Thyroid gland (tissue), 4 donors: ENCODE data around the gene GSG1L. TPM values are rescaled to one million over a fixed set of nuclear protein-coding genes. Genes with fewer than 3 reads are reported as not detected.

Source experiments
- DNase-seq, 2 donors: peaks; one replicate each; pipeline ENCODE4 v3.0.0-alpha.2; 2019
- H3K27ac ChIP-seq, 3 donors: fragments of 200-600 bp; sonication (generic); 1 replicate in 2 of 3; 2 replicates in 1 of 3; pipeline ENCODE4 v1.5.1; 2016 to 2019; ENCODE audit warnings: mild to moderate bottlenecking in 1 of 3, moderate library complexity in 1 of 3
- H3K27me3 ChIP-seq: fragments of 200-600 bp; sonication (generic); one replicate; pipeline ENCODE4 v1.5.1; 2019
- H3K36me3 ChIP-seq, 2 donors: fragments of 200-600 bp; sonication (generic); one replicate each; pipeline ENCODE4 v1.5.1; 2016 to 2019
- H3K4me1 ChIP-seq, 2 donors: fragments of 200-600 bp; sonication (generic); one replicate each; pipeline ENCODE4 v1.5.1; 2017 to 2019
- H3K4me3 ChIP-seq, 3 donors: fragments of 200-600 bp; sonication (generic); replicated peaks in 1 of 3; 1 replicate in 2 of 3; 2 replicates in 1 of 3; pipeline ENCODE4 v1.5.1; 2016; ENCODE audit warnings: mild to moderate bottlenecking in 1 of 3
- H3K9me3 ChIP-seq: fragments of 200-600 bp; sonication (generic); one replicate; pipeline ENCODE4 v1.5.1; 2017
- POLR2A ChIP-seq, 2 donors: fragments of 450-650 bp; IDR thresholded peaks; one replicate each; pipeline ENCODE4 v1.6.1; 2017; ENCODE audit warnings: antibody characterized with exemption in 2 of 2, mild to moderate bottlenecking in 2 of 2, moderate library complexity in 1 of 2
- WGBS, 2 donors: methylation state at CpG; one replicate each; pipeline ENCODE4 v1.1.5; 2017; 5-methylcytosine and 5-hydroxymethylcytosine counted together
- intact Hi-C: fragments of 100-400 bp; cut with DNase I; formaldehyde crosslinking; loops from one replicate; pipeline ENCODE4 v1.15.1; 2023
- total RNA-seq, 4 donors: library from RNA; depleted of rRNA; stranded (reverse); fragments of >200 nt; gene quantifications; one replicate each; pipeline ENCODE4 v1.2.3, GENCODE V29; 2016
- TF ChIP-seq, protein P1 (sequence below), 6 experiments: fragments of 200-600 bp in 3 of 6; fragments of 450-650 bp in 3 of 6; sonication (generic) in 3 of 6; IDR thresholded peaks; one replicate each; pipeline ENCODE4 v1.5.1; 2016 to 2019; ENCODE audit warnings: antibody characterized with exemption in 6 of 6, mild to moderate bottlenecking in 2 of 6, inconsistent platforms in 1 of 6, moderate library complexity in 1 of 6

Gene GSG1L
- total RNA-seq, 4 donors from 2014 or later: not detected

DNA sequence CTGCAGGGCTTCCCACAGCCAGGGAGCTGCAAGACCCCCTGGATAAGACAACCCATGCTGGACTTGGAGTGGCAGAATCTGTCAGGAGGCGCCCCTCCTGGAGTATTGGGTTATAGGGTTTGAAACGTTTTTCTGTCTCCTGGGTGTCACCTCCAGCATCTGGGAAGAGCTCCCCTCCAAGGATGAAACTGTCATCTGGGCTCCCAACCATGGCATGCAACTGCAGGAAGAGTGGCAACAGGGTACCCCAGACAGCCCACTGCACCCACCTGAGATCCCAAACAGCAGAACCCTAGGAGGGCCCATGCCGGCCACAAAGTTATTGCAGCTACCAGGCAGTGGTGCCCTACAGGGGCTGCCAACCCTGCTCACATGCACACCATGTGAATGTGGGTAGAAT is 636 bp upstream of the GSG1L start:
- no peaks in the 10 kb centered on the region for H3K27me3 ChIP-seq
- H3K9me3 ChIP-seq: no peaks in the 10 kb centered on the region
- H3K36me3 ChIP-seq: no peaks in the 10 kb centered on the region
- 43% methylated on average over 2 of the region's 3 CpGs; no CpG with 5 or more reads in 1 of the 2 donors for WGBS, 2 donors
- no peak overlapping the region for H3K4me3 ChIP-seq
- DNase-seq: no peak
- no peak overlapping the region for H3K27ac ChIP-seq
- intact Hi-C loops: no loop called here
- TF ChIP-seq, protein P1, sequence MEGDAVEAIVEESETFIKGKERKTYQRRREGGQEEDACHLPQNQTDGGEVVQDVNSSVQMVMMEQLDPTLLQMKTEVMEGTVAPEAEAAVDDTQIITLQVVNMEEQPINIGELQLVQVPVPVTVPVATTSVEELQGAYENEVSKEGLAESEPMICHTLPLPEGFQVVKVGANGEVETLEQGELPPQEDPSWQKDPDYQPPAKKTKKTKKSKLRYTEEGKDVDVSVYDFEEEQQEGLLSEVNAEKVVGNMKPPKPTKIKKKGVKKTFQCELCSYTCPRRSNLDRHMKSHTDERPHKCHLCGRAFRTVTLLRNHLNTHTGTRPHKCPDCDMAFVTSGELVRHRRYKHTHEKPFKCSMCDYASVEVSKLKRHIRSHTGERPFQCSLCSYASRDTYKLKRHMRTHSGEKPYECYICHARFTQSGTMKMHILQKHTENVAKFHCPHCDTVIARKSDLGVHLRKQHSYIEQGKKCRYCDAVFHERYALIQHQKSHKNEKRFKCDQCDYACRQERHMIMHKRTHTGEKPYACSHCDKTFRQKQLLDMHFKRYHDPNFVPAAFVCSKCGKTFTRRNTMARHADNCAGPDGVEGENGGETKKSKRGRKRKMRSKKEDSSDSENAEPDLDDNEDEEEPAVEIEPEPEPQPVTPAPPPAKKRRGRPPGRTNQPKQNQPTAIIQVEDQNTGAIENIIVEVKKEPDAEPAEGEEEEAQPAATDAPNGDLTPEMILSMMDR (IDR thresholded peaks at IDR 0.05): no peak
- TF ChIP-seq POLR2A (IDR thresholded peaks at IDR 0.05): no peak
- peaks cover 0 to 4% of the 10 kb centered on the region in 2 donors for H3K4me1 ChIP-seq

DNA sequence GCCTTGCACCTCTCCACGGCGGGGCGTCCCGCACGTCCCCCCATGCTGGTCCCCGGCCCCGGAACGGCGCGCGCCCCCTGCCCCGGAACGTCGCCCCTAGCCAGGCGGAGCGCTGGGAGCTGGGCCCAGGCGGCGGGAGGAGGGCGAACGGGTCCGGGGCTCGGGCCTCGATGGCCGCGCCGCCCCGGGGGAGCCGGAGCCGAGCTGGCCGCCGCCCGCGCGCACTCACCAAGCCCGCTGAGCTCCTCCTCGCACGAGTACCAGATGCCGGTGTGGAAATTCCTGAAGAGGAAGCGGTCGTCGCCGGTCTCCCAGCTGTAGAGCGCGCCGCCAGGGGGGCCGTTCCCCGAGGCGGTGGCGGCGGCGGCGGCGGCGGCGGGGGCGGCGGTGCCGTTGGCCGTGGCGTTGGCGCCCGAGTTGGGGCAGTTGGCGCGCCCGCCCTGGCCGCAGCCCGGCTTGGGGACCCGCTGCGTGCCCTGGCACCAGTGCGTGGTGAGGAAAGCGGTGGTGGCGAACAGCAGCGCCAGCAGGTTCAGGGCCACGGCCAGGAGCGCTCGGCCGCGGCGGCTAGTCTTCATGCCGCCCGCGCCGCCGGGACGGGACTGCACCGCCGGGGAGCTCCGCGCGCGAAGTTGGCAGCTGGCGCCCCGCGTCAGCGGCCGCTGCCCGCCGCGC is 530 bp downstream of the GSG1L start:
- DNase-seq: peak in 1 of 2 donors; percentile 8
- no peaks in the 10 kb centered on the region for H3K9me3 ChIP-seq
- no peak for TF ChIP-seq POLR2A (IDR thresholded peaks at IDR 0.05)
- 0% methylated on average over 20 of the region's 99 CpGs; no CpG with 5 or more reads in 1 of the 2 donors for WGBS, 2 donors
- peaks cover 0 to 4% of the 10 kb centered on the region in 2 donors for H3K4me1 ChIP-seq
- no peaks in the 10 kb centered on the region for H3K27me3 ChIP-seq
- no peaks in the 10 kb centered on the region for H3K36me3 ChIP-seq
- H3K27ac ChIP-seq: no peak overlapping the region
- intact Hi-C loops: no loop called here
- no peak overlapping the region for H3K4me3 ChIP-seq

- H3K36me3 ChIP-seq: no peaks in the 10 kb centered on the region
- no peaks in the 10 kb centered on the region for H3K9me3 ChIP-seq
- intact Hi-C loops: no loop called here
- peaks cover 0 to 4% of the 10 kb centered on the region in 2 donors for H3K4me1 ChIP-seq
- no peak for TF ChIP-seq POLR2A (IDR thresholded peaks at IDR 0.05)
- TF ChIP-seq, protein P1 (IDR thresholded peaks at IDR 0.05): no peak
- H3K27me3 ChIP-seq: no peaks in the 10 kb centered on the region
- no peak overlapping the region for H3K27ac ChIP-seq
- no peak overlapping the region for H3K4me3 ChIP-seq
- WGBS, 2 donors: 8 to 13% methylated on average over 5 to 23 of the region's 39 CpGs
- no peak for DNase-seq
Observed at GRCh38 chr16:28062261-28062846, 1.2 kb downstream of the GSG1L start.

DNA sequence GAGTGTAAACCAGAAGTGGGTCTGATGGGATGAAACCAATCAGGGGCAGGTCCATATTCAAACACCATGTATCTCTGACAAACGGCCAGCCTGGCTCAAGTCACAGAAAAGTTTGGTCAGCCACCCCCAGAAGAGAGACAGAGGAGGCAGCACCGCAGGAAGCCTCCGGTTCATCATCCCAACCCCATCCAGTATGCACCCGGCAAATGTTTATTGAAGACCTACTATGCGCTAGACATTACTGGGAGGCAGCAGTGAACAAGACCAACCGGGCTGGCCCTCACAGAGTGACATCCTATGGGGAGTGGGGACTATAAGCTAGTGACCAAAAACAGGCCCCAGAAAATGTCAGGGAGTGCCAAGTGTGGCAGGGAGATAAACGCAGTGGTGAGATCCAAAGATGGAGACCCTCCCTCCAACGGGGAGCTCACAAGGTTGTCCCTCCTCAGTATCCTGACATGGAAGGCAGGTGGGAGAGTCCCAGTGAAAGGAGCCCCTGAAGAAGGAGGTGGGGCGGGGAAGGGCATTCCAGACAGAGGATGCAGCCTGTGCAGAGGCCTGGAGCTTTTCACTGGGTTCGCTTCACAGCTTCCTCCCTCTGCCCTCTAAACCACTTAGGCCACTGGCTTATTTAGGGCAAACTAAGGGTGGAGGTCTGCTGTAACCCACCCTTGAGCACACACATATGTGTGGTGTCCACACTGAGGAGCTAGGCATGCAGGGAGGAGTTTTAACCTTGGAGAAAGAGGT is 2.0 kb downstream of the GSG1L start:
- no peaks in the 10 kb centered on the region for H3K27me3 ChIP-seq
- H3K4me1 ChIP-seq: peaks cover 0 to 4% of the 10 kb centered on the region in 2 donors
- no peaks in the 10 kb centered on the region for H3K9me3 ChIP-seq
- no peak overlapping the region for H3K4me3 ChIP-seq
- no peak for DNase-seq
- no peaks in the 10 kb centered on the region for H3K36me3 ChIP-seq
- 79 to 82% methylated on average over 10 of the region's 10 CpGs for WGBS, 2 donors
- no peak overlapping the region for H3K27ac ChIP-seq
- intact Hi-C loops: no loop called here
- no peak for TF ChIP-seq POLR2A (IDR thresholded peaks at IDR 0.05)
- TF ChIP-seq, protein P1 (IDR thresholded peaks at IDR 0.05): no peak

DNA sequence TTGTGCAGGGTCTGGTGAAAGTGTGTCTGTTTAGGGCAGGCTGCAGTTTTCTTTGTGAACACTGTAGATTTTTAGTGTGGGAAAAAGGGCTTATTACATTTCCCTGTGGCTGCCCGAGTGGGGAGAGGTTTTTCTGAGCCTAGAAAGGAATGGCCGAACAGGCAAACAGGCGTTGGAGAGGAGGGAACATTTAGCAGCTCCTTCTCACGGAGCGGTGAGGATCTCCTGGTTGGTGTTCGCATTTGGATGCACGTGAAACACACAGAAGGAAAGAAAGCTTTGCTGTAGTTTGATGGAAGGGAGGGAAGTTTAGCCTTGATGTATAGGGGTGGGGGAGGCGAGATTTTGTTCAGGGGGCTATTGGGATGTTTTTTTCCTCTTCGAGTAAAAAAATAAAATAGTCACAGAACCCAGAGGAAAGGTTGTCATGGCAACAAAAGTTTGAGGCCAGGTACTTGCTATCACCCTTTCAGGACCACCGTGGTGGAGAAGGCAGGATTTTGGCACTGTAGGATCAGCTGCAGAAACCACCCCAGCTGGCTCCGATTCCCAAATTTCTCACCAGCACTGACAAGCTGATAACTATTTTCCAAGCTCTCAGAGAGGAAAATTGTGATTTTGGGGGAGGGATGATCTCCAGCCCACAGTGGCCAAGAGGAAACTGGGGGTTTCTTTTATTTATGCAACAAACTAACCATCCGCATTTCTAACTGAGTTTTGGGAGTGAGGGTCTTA is 3.5 kb downstream of the GSG1L start:
- TF ChIP-seq, protein P1 (IDR thresholded peaks at IDR 0.05): no peak
- TF ChIP-seq POLR2A (IDR thresholded peaks at IDR 0.05): no peak
- Histone ChIP-seq H3K9me3 (no peaks in the 10 kb centered on the region), H3K27ac (no peak overlapping the region), H3K36me3 (no peaks in the 10 kb centered on the region), H3K27me3 (no peaks in the 10 kb centered on the region), H3K4me1 (peaks cover 0 to 4% of the 10 kb centered on the region in 2 donors), H3K4me3 (no peak overlapping the region)
- intact Hi-C loops: no loop called here
- DNase-seq: no peak
- 31 to 36% methylated on average over 12 of the region's 12 CpGs for WGBS, 2 donors
